Measurements from ENCODE around the gene LRP1B.

The LRP1B gene

DNA sequence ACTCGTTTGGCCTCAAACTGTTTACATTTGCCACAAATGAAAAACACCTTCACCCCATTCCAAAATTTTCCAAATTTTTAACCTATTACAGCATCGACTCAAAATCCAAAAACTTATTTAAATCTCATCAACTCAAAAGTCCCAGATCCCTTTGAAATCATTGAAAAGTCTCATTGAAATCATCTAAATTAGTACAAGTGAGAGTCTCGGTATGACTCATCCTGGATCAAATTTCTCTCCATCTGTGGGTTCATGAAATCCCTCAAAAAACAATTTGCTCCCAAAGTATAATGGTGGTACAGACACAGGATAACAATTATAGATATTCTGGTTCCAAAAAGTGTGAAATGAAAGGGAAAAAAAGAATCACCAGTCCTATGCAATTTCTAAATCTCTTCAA lies 65.1 kb downstream of the LRP1B start:
- Histone ChIP-seq H4K20me1 (ENCODE audit: insufficient read depth, low read length, poor library complexity, severe bottlenecking) (no peaks in the 10 kb centered on the region), H2AFZ (ENCODE audit: low read length) (no peak overlapping the region), H3K27me3 (ENCODE audit: insufficient read depth, low read length, poor library complexity, severe bottlenecking) (no peaks in the 10 kb centered on the region), H3K79me2 (ENCODE audit: insufficient read depth, low read length) (no peaks in the 10 kb centered on the region), H3K4me3 (ENCODE audit: low read length, poor library complexity, severe bottlenecking) (no peak overlapping the region), H3K4me2 (ENCODE audit: low read depth, low read length, poor library complexity, severe bottlenecking) (no peak overlapping the region), H3F3A (ENCODE audit: low read depth) (no peaks in the 10 kb centered on the region), H3K9ac (ENCODE audit: low read depth, low read length, poor library complexity, severe bottlenecking) (no peak overlapping the region), H3K4me1 (ENCODE audit: insufficient read depth, low read length, poor library complexity, severe bottlenecking) (no peaks in the 10 kb centered on the region), H3K9me2 (replicated peaks; ENCODE audit: low read depth, low read length) (no peaks in the 10 kb centered on the region), H3K9me3 (ENCODE audit: insufficient read depth, low read depth, low read length) (no peaks in the 10 kb centered on the region), H3K36me3 (ENCODE audit: insufficient read depth, low read length) (no peaks in the 10 kb centered on the region)
- no peak for TF ChIP-seq EZH2phosphoT487 (IDR thresholded peaks at IDR 0.05; ENCODE audit: borderline replicate concordance)
- TF ChIP-seq, protein P1, sequence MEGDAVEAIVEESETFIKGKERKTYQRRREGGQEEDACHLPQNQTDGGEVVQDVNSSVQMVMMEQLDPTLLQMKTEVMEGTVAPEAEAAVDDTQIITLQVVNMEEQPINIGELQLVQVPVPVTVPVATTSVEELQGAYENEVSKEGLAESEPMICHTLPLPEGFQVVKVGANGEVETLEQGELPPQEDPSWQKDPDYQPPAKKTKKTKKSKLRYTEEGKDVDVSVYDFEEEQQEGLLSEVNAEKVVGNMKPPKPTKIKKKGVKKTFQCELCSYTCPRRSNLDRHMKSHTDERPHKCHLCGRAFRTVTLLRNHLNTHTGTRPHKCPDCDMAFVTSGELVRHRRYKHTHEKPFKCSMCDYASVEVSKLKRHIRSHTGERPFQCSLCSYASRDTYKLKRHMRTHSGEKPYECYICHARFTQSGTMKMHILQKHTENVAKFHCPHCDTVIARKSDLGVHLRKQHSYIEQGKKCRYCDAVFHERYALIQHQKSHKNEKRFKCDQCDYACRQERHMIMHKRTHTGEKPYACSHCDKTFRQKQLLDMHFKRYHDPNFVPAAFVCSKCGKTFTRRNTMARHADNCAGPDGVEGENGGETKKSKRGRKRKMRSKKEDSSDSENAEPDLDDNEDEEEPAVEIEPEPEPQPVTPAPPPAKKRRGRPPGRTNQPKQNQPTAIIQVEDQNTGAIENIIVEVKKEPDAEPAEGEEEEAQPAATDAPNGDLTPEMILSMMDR (conservative IDR thresholded peaks at IDR 0.05; ENCODE audit: low read length) = no peak

DNA sequence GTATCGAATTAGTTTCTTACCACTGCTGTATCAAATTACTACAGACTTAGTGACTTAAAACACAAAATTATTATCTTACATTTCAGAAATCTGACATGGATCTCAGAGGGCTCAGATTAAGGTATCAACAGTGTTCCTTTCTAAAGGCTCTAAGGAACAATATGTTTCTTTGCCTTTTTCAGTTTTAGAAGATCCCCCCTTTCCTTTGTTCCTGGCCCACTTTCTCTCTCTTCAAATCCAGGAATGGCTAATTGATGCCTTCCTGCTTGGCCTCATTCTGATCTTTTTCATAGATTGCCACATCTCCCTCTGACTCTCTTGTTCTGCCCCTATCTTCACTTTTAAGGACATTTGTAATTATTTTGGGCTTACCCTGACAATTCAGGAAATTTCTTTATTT lies 65.7 kb downstream of the LRP1B start:
- H3K9me2 ChIP-seq (replicated peaks; ENCODE audit: low read depth, low read length) = no peaks in the 10 kb centered on the region
- no peak overlapping the region for H3K4me2 ChIP-seq (ENCODE audit: low read depth, low read length, poor library complexity, severe bottlenecking)

DNA sequence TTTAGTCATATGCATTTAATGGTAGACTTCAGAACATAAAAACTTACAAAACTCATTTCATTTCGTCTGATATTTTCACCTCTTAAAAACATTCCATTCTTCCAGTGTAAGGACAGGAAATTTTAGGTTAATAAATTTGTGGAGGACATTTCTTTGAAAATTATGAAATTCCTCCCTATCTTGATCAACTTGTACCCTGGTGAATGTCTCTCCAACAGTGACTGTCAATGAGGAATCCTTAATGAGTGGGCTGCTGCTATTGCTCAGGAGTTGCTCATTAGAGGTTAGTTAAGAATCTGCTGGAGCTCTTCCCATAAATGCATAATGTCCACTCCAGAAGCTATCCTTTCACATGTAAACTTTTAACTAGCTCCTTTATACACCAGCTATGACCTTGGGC lies 69.1 kb downstream of the LRP1B start:
- Histone ChIP-seq H3F3A (ENCODE audit: low read depth) (no peaks in the 10 kb centered on the region), H3K79me2 (ENCODE audit: insufficient read depth, low read length) (no peaks in the 10 kb centered on the region), H3K4me3 (ENCODE audit: low read length, poor library complexity, severe bottlenecking) (no peak overlapping the region), H3K9me2 (replicated peaks; ENCODE audit: low read depth, low read length) (no peaks in the 10 kb centered on the region), H3K9ac (ENCODE audit: low read depth, low read length, poor library complexity, severe bottlenecking) (no peak overlapping the region), H3K36me3 (ENCODE audit: insufficient read depth, low read length) (no peaks in the 10 kb centered on the region), H3K9me3 (ENCODE audit: insufficient read depth, low read depth, low read length) (no peaks in the 10 kb centered on the region), H3K27me3 (ENCODE audit: insufficient read depth, low read length, poor library complexity, severe bottlenecking) (no peaks in the 10 kb centered on the region), H3K4me2 (ENCODE audit: low read depth, low read length, poor library complexity, severe bottlenecking) (no peak overlapping the region), H3K4me1 (ENCODE audit: insufficient read depth, low read length, poor library complexity, severe bottlenecking) (no peaks in the 10 kb centered on the region), H2AFZ (ENCODE audit: low read length) (no peak overlapping the region), H4K20me1 (ENCODE audit: insufficient read depth, low read length, poor library complexity, severe bottlenecking) (no peaks in the 10 kb centered on the region)
- TF ChIP-seq, protein P1 (conservative IDR thresholded peaks at IDR 0.05; ENCODE audit: low read length) = no peak
- no peak for TF ChIP-seq EZH2phosphoT487 (IDR thresholded peaks at IDR 0.05; ENCODE audit: borderline replicate concordance)

More for the DNA sequence above, 65.7 kb downstream of the LRP1B start:
- Histone ChIP-seq H4K20me1 (ENCODE audit: insufficient read depth, low read length, poor library complexity, severe bottlenecking) (no peaks in the 10 kb centered on the region), H3K4me3 (ENCODE audit: low read length, poor library complexity, severe bottlenecking) (no peak overlapping the region), H3K79me2 (ENCODE audit: insufficient read depth, low read length) (no peaks in the 10 kb centered on the region), H3K36me3 (ENCODE audit: insufficient read depth, low read length) (no peaks in the 10 kb centered on the region), H3K27me3 (ENCODE audit: insufficient read depth, low read length, poor library complexity, severe bottlenecking) (no peaks in the 10 kb centered on the region), H3K9ac (ENCODE audit: low read depth, low read length, poor library complexity, severe bottlenecking) (no peak overlapping the region), H3K4me1 (ENCODE audit: insufficient read depth, low read length, poor library complexity, severe bottlenecking) (no peaks in the 10 kb centered on the region), H3K9me3 (ENCODE audit: insufficient read depth, low read depth, low read length) (no peaks in the 10 kb centered on the region), H3F3A (ENCODE audit: low read depth) (no peaks in the 10 kb centered on the region), H2AFZ (ENCODE audit: low read length) (no peak overlapping the region)
- no peak for TF ChIP-seq EZH2phosphoT487 (IDR thresholded peaks at IDR 0.05; ENCODE audit: borderline replicate concordance)
- TF ChIP-seq, protein P1 (conservative IDR thresholded peaks at IDR 0.05; ENCODE audit: low read length) = no peak
